Nephron (organoid): ENCODE results near the gene STX16.
A peak's percentile ranks its signal among the peaks of the same experiment; 100 is the strongest.

Experiments
- H3K27ac Mint-ChIP-seq, 3 experiments: 2 replicates each; pipeline ENCODE4 v1.8.0; 2020; ENCODE audit warnings: mixed read lengths in 3 of 3, mild to moderate bottlenecking in 2 of 3, moderate library complexity in 1 of 3
- H3K27me3 Mint-ChIP-seq: 2 replicates; pipeline ENCODE4 v1.8.0; 2021; ENCODE audit warnings: low read depth, mild to moderate bottlenecking, moderate library complexity, mixed read lengths
- H3K36me3 Mint-ChIP-seq: 2 replicates; pipeline ENCODE4 v1.8.0; 2020; ENCODE audit warnings: low read depth, mixed read lengths
- H3K4me1 Mint-ChIP-seq: 2 replicates; pipeline ENCODE4 v1.8.0; 2020; ENCODE audit warnings: mixed read lengths
- H3K4me3 Mint-ChIP-seq, 3 experiments: 2 replicates each; pipeline ENCODE4 v1.8.0; 2020; ENCODE audit warnings: mild to moderate bottlenecking in 3 of 3, mixed read lengths in 3 of 3, moderate library complexity in 2 of 3
- H3K9me3 Mint-ChIP-seq: 2 replicates; pipeline ENCODE4 v1.8.0; 2020; ENCODE audit warnings: mixed read lengths
- TF ChIP-seq, protein P1 (sequence below), 3 experiments: fragments of 200-600 bp; sonication (generic); IDR thresholded peaks; one replicate each; pipeline ENCODE4 v1.5.0; 2021; ENCODE audit warnings: antibody characterized with exemption in 3 of 3; ENCODE audit not compliant: unreplicated experiment in 3 of 3

The STX16 gene

DNA sequence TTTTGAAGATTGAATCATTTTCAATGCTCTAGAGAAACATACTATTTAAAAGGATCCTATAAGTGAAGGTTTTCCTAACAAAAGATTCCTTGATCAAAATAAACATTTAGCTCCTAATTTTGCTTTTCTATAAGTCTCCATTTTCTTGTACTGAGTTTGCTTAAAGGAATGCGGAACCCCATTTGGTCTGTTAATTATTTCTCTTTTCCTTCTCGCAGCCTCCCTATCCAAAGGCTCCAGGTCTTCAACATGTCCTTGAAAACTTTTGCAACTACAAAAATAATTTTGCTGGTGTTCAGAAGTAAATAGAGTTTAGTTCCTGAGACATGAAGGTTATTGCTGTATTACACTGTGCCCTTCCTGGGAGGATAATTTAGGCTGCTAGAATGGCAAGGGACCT is 33.2 kb downstream of the STX16 start:
- TF ChIP-seq, protein P1, sequence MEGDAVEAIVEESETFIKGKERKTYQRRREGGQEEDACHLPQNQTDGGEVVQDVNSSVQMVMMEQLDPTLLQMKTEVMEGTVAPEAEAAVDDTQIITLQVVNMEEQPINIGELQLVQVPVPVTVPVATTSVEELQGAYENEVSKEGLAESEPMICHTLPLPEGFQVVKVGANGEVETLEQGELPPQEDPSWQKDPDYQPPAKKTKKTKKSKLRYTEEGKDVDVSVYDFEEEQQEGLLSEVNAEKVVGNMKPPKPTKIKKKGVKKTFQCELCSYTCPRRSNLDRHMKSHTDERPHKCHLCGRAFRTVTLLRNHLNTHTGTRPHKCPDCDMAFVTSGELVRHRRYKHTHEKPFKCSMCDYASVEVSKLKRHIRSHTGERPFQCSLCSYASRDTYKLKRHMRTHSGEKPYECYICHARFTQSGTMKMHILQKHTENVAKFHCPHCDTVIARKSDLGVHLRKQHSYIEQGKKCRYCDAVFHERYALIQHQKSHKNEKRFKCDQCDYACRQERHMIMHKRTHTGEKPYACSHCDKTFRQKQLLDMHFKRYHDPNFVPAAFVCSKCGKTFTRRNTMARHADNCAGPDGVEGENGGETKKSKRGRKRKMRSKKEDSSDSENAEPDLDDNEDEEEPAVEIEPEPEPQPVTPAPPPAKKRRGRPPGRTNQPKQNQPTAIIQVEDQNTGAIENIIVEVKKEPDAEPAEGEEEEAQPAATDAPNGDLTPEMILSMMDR (IDR thresholded peaks at IDR 0.05; ENCODE audit: unreplicated experiment in 3 of 3): no peak
- Mint-ChIP-seq H3K9me3 (peaks cover 2% of the 10 kb centered on the region), H3K4me1 (peaks cover 17% of the 10 kb centered on the region), H3K27me3 (no peaks in the 10 kb centered on the region), H3K36me3 (peaks cover 54% of the 10 kb centered on the region), H3K27ac (peak overlapping the region; percentile 77 to 90 (median 86)), H3K4me3 (no peak overlapping the region)

DNA sequence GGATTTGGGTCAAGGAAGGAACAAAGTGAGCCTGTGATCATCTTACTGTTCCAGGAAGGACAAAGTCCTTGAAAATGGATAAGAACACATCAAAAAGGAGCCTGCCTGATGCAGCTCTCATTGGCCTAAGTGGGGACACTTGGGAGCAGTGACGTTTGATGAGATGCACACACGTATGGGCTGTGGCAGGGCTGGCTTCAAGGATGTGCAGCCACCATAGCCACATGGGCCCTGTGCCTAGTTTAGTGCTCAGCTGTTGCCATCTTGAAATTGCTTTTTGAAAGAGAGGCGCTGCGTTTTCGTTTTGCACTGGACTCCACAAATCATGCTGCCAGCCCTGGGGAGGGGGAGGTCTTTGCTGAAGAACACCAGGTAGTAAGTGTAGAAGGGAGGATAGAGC is 34.9 kb downstream of the STX16 start:
- H3K27ac Mint-ChIP-seq: no peak overlapping the region
- no peaks in the 10 kb centered on the region for H3K27me3 Mint-ChIP-seq
- peaks cover 33% of the 10 kb centered on the region for H3K4me1 Mint-ChIP-seq
- no peak overlapping the region for H3K4me3 Mint-ChIP-seq
- peaks cover 2% of the 10 kb centered on the region for H3K9me3 Mint-ChIP-seq
- TF ChIP-seq, protein P1 (IDR thresholded peaks at IDR 0.05; ENCODE audit: unreplicated experiment in 3 of 3): no peak
- H3K36me3 Mint-ChIP-seq: peaks cover 38% of the 10 kb centered on the region

GRCh38 chr20:58688414-58688813 is 37.3 kb downstream of the STX16 start:
- peak overlapping the region in 1 of 3 experiments; percentile 4 for H3K4me3 Mint-ChIP-seq
- H3K4me1 Mint-ChIP-seq: peaks cover 36% of the 10 kb centered on the region
- TF ChIP-seq, protein P1 (IDR thresholded peaks at IDR 0.05; ENCODE audit: unreplicated experiment in 3 of 3): no peak
- peaks cover 23% of the 10 kb centered on the region for H3K36me3 Mint-ChIP-seq
- peak overlapping the region; percentile 40 to 90 (median 72) for H3K27ac Mint-ChIP-seq
- no peaks in the 10 kb centered on the region for H3K27me3 Mint-ChIP-seq
- peaks cover 2% of the 10 kb centered on the region for H3K9me3 Mint-ChIP-seq

DNA sequence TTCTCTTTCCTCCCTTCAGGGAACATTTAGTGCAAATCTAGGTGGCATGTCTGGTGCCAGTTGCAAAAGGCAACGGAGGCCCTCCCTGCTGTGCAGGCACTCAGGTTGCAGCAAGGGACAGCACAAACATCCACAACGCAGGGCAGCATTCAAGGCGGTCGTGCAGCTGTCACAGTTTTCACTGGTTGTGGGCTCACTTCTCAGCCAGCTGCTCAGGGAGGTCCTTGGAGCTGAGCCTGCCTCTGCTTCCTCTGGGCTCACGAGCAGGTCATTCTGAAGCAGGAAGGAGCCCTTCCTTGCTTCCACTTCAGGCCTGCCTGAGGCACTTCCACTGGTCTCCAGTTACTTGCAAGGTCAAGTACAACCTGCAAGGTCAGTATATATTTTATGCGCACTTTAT is 37.8 kb downstream of the STX16 start:
- peak overlapping the region; percentile 40 to 90 (median 72) for H3K27ac Mint-ChIP-seq
- H3K9me3 Mint-ChIP-seq: peaks cover 2% of the 10 kb centered on the region
- peak overlapping the region in 2 of 3 experiments; percentile 52 to 55 for H3K4me3 Mint-ChIP-seq
- TF ChIP-seq, protein P1 (IDR thresholded peaks at IDR 0.05; ENCODE audit: unreplicated experiment in 3 of 3): no peak
- H3K27me3 Mint-ChIP-seq: no peaks in the 10 kb centered on the region
- peaks cover 23% of the 10 kb centered on the region for H3K36me3 Mint-ChIP-seq
- peaks cover 36% of the 10 kb centered on the region for H3K4me1 Mint-ChIP-seq

GRCh38 chr20:58690396-58691135 is 39.5 kb downstream of the STX16 start:
- H3K4me3 Mint-ChIP-seq: peak overlapping the region in 2 of 3 experiments; percentile 48 to 68
- H3K36me3 Mint-ChIP-seq: peaks cover 13% of the 10 kb centered on the region
- H3K9me3 Mint-ChIP-seq: peaks cover 2% of the 10 kb centered on the region
- H3K27ac Mint-ChIP-seq: peak overlapping the region; percentile 64 to 90 (median 89)
- no peaks in the 10 kb centered on the region for H3K27me3 Mint-ChIP-seq
- TF ChIP-seq, protein P1 (IDR thresholded peaks at IDR 0.05; ENCODE audit: unreplicated experiment in 3 of 3): no peak
- peaks cover 31% of the 10 kb centered on the region for H3K4me1 Mint-ChIP-seq
